ENCODE data around the gene TMEM191B.
A peak's percentile ranks its signal among the peaks of the same experiment; 100 is the strongest.
"Not testable (repeated sequence)": the region's sequence is repeated elsewhere in the genome, so short reads cannot be mapped to it uniquely, and the experiment has no call there.

TMEM191B gene

DNA sequence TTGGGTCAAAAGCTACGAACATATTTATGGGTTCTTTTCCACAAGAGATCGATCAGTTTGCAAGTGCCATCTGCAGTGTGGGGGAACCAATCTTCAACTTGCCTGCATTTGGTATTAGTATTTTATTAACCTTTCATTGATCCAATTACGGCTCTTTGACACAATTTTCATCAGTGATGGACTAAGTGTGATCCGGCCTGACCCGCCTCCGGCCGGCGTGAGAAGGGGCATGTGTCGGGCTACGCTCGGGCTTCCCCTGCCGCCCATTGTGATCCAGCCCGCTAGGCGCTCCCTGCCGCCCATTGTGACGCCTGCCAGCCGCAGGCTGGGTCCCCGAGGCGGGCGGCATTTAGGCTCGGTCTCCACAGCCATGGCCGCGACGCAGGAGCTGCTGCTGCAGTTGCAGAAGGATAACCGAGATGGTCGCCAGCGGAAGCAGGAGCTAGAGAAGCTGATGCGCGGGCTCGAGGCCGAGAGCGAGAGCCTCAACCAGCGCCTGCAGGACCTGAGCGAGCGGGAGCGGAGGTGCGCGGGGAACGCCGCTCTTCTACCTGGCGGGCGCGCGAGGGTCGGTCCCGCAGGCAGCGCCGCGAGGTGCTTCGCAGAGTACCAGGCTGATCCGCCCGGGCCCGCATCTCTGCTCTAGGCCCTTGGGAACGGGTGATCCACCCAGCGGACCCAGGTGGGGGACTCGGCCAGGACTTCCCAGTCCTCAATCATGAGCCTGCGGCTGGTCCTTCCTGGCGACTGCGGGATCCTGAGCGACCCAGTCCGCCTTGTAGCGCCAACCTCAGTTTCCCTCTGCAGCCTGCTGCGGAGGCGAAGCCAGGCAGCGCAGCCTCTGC is at the start of gene TMEM191B:
Gene TMEM191B, plus strand, starts transcription at position 51 of the 845 bp plus-strand sequence. Its CDS starts 179 bp downstream, at position 230.
- DNase-seq, result not testable (repeated sequence)

DNA sequence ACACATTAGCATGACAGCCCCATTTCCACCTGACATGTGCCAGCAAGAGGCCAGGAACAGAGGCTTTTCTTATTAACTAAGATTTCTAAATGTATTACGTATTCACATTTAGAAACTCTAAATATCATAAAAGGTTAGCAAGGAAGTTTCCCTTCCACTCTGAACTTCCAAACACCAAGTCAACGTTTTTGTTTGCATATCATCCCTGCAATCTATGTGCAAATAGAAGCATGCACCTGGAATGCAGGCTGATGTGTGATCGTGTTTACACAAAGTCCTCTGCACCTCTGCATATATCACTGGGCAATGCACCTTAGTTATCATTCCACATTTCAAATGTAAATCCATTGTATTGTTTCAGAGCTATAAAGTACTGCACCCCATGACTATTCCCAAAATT is 31.4 kb upstream of the TMEM191B start:
- not testable (repeated sequence) for DNase-seq

DNA sequence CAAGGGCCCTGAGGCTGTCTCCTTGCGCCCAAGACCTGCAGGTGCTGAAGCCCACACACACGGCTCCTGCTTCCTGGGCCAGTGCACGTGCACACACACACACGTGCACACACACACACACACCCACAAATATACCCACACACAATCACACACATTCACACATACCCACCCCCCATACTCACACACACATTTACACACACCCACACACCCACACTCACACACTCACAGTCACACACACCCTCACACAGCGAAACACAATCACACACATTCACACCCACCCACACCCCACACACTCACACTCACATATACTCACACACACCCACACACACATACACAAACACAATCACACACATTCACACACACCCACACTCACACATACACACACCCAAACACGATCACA is 16.3 kb upstream of the TMEM191B start:
- DNase-seq, result not testable (repeated sequence)

DNA sequence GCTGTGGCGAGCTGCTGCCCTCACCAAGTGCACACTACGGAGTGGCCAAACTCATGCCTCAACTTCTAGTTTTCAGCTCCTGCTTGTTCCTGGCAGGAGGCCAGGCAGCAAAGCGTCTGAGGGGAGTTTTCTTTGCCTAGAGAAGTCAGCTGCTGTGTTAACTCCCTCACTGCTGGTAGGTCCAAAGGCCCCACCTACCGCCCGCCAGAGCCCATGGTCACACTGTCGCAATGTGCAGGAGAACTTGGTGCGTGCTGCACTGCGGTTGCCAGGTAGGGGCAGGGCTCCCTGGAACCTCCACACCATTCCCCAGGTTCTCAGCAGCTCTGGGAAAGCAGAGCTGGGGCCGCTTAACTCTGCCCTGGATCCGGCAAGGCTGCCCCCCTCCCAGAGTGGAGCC is 15.2 kb upstream of the TMEM191B start:
- DNase-seq, result not testable (repeated sequence)

DNA sequence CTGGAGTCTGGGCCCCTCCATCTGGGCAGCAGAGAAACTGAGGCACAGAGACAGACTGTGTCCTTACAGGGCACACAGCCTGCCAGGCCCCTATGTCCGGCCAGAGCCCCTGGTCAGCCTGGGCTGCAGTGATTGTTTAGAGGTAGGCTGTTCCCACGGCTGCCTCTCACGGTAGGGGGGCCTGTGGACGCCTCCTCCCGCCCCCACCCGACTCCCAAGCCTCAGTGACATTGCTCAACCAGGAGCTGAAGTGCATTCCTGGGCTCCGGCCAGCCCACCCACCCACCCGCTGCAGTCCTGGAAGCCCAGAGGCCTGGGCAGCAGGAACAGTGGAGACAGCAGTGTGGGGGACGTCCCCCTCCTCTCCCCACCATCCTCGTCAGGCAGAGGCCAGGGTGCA is 14.1 kb upstream of the TMEM191B start:
- not testable (repeated sequence) for DNase-seq

DNA sequence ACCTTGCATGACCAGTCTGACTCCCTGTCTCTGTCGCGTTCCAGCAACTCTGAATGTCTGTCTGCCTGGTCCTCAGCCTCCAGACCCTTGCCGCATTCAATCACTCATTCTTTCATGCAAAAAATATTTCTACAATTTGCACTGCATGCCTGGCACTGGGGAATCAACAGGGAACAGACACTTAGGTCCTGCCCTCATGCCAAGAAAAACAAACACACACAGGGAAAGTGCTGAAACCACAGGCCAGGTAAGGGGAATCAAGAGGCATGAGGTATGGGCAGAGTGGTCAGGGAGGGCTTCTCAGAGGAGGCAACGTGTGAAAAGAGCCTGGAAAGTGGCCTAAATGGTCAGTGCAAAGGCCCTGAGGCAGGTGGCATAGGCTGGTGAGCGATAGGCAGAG is 9.5 kb upstream of the TMEM191B start, which contains the start of gene GGTLC3:
Gene GGTLC3, minus strand, starts transcription at position 101 of the 400 bp plus-strand sequence. CDS start 264 bp downstream, outside the sequence.
- not testable (repeated sequence) for DNase-seq

DNA sequence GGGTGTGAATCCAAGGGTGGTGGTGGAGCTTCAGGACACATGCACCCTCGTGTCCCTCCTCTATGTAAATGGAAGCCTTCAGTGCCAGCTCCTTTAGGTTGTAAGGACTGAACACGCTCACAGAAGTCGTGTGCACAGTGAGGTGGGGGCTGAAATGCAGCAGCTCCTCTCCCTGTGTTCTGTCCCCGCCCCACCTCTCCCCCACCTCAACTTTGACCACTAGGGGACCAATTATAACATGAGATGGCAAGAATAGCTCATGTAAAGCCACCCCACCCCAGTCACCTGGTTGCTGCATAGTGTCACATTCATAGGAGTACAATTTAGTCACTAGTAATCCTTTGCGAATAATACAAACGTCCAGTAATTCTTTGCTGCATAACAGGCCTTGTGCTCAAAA is 4.8 kb upstream of the TMEM191B start:
- not testable (repeated sequence) for DNase-seq

DNA sequence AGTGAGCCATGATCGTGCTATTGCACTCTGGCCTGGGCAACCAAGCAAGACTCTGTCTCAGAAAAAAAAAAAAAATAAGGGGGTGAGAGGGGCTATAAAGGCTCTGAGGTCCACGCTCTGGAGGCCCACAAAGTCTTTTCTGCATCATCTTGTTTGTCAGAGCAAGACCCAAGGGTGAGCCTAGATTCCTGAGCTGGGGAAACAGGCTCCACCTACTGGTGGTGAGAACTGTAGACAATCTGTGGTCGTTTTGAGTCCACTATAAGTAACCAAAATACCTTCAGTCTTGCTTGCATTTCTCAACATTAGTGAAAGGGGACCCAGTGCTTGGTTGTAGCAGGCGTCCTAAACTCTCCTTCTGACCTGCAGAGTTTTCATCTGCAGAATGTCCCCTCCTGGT is 4.3 kb upstream of the TMEM191B start:
- DNase-seq, result not testable (repeated sequence)

DNA sequence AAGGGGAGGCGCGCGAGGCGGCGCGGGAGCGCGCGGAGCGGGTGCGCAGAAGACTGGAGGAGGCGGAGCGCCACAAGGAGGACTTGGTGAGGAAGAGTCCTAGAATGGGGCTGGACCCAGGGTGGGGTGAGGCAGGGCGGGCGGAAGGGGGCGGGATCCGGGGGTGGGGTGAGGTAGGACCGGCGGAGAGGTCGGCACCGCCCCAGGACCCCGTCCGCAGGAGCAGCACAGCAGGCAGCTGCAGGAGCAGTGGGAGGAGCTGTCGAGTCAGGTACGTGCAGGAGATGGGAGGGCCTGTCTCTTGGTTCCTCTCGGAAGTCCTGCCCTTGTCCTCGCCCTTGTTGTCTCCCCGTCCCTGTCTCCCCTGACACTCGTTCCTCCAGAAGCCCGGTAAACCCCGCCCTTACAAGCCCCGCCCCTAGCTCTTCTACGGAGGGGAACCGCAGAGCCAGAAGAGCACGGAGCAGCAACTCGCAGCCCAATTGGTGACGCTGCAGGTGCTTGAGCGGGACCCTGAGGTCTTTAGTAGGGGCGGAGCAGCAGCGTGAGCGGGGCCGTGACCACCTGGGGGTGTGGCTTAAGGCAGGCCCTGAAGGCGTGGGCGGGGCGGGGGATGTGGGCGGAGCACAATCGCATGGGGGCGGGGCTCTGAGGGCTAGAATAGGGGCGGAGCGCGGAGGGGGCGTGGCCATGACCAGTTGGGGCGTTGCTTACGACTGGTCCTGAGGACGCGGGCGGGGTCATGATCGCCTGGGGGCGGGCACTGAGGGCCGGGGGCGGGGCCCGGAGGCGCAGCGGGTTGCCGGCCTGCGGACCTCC is 1.2 kb downstream of the TMEM191B start:
- DNase-seq, result peak; percentile 57

DNA sequence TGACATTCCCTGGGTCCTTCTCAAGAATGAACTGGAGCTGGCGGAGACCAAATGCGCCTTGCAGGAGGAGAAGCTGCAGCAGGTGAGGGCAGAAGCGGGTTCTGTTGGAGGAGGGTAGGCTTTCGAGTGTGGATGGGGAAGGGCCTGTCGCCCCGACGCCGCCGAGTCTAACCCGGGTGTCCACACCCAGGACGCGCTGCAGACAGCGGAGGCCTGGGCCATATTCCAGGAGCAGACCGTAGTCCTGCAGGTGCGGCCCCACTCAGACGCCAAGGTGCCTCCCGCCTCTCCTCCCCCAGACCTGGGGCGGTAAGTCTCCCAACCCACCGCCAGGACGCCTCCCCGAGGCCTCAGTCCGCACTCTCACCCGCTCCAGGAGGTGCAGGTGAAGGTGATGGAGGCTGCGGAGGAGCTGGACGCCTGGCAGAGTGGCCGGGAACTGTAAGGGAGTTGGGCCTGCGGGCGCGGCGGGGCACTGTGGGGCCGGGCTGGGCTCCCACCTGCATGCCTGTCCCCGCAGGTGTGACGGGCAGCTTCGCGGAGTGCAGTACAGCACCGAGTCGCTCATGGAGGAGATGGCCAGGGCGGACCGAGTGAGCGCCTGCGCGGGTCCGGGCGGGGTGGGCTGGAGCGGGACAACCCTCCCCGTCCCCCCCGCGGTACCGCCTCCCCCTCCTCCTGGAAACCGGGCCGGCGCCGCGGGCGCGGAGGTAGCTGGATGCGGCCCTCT is 2.0 kb downstream of the TMEM191B start:
- not testable (repeated sequence) for DNase-seq

DNA sequence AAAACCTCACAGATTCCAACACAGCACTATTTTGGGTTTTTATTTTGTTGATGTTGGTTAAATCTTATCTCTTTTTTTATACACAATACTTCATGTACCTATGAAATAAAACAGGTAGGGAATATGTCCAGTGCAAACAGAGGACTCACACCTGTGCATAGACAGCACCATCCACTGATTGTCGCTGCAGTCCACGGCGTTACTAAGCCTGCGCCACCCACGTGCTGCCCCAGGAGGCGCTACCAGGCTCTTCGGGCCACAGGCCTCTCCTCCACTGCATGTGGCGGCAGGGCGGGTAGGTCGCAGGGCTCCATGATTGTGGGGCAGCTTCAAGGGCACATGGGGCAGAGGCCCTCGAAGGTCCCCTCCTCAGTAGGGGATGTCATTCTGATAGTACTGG is 6.0 kb downstream of the TMEM191B start:
- DNase-seq, result not testable (repeated sequence)

DNA sequence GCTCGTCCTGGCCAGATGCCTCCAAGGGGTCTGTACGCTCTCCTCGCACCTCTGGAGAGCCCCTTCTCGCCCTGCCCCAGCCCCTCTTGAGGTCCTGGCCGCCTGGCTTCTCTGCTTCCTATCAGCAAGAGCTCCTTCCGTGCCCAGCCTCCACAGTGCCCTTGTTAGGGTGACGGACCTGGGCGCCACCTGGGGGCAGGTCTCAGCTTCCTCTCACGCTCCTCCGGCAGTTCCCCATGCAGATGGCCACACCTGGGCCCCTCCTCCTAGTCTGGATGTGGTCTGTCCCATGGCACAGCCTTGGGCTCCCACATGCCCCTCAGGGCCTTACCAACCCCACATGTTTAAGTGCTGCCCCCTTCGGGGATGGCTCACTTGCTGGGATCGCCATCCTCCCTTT is 6.7 kb downstream of the TMEM191B start:
- DNase-seq, result not testable (repeated sequence)

DNA sequence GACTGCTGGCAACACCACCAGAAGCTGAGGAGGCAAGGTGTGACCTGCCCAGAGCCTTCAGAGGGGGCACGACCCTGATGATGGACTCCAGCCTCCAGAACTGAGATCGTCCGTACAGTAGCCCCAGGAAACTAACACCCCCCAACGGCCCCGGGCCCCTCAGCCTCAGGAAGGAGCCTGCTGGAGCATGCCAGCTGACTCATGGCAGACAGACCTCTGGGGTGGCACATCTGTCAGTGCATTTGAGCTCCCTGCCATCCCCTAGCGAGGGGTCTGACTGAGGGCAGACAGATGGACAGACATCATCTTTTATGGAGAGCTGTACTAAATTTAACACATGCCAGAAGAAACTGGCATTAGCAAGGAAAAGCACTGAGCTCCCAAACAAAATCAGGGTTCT is 12.4 kb downstream of the TMEM191B start:
- DNase-seq, result not testable (repeated sequence)

DNA sequence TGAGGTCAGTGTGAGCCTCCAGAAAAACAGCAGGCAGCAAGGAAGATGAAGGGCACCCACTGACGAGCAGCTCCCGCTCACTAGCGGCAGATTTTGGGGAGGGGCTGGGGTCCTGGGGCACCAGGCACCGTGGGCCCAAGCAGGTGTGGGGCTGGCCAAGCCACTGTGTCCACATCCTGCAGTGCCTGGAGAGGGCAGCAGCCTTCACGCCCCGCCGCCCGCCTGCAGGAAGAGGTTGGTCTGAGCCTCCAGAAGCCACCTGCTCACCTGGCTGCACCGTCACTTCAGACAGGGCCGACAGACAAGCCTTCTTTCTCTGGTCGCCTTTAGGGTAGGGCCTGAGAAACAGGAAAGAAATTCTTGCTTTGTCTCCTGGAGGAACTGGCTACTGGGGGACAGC is 15.8 kb downstream of the TMEM191B start:
- not testable (repeated sequence) for DNase-seq

DNA sequence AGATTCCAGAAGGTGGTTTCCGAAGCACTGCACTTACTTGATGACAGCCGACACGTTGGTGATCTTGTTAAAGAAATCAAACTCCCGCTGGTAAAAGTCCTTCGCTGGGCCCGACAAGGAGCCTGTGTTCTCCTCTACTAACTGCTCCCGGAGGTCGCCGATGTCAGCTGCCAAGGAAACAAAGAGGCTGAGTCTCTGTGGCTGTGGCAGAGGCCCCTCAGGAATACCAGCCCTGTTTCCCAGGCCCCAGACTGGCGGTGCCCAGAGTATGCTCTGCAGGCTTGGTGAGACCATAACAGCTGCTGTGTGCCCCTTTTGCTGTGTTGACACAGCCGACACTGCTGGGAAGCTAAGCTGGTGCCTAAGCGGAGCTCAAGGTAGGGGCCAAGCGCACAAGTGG is 17.0 kb downstream of the TMEM191B start:
- DNase-seq, result not testable (repeated sequence)

DNA sequence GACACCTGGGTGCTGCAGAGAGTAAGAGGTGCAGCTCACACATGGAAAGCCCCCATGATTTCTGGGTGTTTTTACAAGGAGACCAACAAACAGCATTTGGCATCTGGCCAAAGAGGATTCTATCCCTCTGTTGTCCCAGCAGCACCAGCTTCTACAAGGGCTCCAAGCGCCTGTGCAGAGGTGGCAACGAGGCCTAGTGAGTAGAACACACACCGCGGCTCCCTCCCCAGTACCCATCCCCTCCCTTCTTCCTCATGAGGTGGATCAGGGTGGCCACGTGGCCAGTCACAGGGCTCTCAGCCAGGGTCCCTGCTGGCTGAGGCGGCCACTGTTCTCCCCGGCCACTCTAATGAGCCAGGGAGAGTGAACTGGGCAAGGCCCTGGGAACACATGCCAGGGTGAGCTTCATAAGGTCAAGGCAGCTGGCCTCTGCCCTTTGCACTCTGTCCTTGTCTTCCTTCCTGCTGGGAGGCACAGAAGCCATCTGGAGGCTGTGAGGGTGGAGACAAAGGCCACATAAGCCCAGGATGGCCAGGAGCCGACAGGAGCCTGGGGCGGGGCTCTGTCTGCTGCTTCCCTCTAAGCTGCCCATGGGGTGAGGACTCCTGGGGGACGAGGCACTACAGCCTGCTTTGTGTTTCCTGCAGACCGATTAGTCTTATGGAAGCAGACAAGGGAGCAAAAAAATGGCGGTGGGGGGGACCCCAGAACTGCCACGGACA is 22.0 kb downstream of the TMEM191B start:
- DNase-seq, result not testable (repeated sequence)

DNA sequence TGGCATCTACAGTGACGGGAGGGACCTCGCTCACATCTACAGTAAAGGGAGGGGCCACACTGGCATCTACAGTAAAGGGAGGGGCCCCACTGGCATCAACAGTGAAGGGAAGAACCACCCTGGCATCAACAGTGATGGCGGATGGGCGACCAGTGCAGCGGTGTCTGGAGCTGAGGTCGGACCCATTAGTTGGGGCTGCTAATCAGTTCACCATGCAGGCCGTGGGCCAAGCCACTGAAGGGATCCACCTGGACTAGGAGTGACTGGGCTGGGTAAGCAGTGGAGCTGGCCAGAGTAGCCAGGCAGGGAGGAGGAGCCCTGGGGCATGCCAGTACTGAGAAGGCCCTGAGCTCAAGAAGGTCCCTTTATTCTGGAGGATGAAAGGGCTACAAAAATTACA is 23.4 kb downstream of the TMEM191B start:
- DNase-seq, result not testable (repeated sequence)

DNA sequence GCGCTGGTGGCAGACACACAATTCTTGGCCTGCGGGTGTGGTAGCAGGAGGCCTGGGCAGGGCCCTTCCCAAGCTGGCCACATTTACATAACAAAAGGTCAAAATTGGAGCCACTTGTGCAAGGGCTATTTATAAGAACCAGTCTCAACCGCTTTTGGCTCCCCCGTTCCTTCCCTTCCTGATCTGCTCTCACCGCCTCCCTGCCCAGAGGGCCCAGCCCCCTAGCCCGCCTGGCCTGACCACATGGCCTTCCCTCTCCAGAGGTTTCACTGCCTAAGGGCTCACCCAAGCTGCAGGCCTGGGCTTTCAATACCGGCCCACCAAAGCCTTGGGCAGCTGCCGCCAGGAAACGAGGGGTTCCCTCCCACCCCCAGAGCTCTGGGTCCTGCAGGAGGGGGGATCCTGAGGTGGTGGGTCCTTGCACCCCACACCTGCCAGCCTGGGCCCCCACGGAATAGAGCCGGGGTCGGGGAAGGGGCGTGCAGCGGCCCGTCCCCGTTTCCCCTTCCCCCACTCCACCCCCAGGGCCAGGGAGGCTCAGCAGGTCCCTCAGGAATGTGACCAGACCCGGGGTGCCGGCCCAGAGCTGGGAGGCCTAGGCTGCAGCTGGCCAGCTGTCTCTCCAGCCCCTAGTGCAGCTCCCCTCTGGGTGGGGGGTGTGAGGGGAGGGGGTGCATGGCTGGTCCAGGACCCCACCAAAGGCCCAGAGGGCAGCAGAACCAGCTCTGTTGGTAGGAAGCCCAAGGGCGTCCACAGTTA is 25.4 kb downstream of the TMEM191B start:
- not testable (repeated sequence) for DNase-seq

DNA sequence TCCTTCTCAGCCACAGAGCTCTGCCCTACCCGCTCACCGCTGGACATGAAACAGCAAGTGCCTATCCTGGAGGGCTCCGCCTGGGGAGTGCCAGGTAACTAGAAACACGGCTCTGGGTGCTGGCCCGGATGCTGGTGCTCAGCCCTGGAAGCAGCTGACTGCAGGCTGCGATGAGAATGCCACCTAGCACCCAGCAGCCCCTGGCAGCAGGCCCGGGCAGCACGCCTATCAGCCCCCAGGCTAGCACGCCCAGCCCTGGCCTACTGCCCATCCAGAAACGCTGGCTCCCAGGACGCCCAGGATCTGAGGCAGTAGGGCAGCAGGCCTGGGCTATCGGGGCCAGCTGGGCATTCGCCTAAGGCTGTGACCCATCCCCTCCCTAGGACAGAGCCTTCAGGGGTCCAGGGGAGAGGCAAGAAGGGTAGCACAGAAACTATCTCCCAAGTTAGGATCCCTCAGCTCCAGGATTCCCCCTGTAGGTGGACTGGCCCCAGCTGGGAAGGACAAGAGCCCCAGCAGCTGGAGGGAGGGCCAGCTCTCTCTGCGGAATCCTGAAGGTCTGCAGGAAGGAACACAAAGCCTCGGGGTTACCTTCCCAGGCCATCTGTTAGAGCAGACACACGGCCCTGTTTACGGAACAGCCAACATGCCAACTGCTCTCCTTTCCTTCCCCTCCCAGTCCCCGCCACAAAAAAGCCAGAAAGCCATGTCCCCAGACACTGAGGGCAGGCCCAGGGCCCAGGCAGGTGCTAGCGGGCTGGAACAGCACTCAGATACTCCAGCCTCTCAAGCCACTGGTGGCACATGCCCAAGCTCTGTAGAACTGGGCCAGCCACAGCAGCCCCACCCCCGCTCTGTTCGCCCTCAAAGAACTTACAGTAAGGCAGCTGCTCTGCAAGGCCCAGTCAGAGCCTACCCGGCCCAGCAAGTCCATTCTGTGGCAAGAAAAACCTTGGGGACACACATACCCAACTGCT is 27.0 kb downstream of the TMEM191B start:
- not testable (repeated sequence) for DNase-seq

DNA sequence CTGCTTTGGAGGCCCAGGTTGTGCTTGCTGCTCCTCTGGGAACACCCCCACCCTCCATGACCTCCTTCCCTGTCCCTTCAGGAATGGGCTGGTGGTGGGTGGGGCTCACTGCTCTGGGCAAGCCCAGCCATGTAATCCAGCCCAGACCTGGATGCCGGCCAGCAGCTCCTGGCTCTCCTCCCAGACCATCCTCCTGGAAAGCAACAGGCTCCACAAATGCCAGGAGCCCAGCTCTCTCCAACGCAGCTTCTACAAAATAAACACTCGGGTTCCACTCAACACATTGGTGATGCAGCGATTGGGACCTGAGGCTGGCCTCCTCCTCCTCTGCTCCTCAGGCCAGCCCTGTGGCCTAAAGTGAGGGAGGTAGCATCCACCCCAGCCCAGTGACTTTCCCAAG is 30.9 kb downstream of the TMEM191B start:
- not testable (repeated sequence) for DNase-seq

All from fibroblast of skin of right biceps (primary cell).